H1 (cell line): ENCODE results near the gene MAP2K5. TPM values are rescaled to one million over a fixed set of nuclear protein-coding genes. Genes with fewer than 3 reads are reported as not detected.

Source experiments
- CTCF ChIA-PET: fragments of 300-600 bp; sonication (Branson Sonifier 250); formaldehyde crosslinking; loops from one replicate; lab custom pipeline; 2021; ENCODE audit not compliant: partially characterized antibody; lab: Charles Lee
- POLR2A ChIA-PET: fragments of 300-600 bp; sonication (Branson Sonifier 250); formaldehyde crosslinking; loops from one replicate; lab custom pipeline; 2021; ENCODE audit warnings: inconsistent platforms; ENCODE audit not compliant: partially characterized antibody; lab: Charles Lee
- DNase-seq, 2 experiments: peaks; one replicate each; pipeline versions ENCODE4 v3.0.0 to v3.0.0-alpha.2; 2010 to 2022; ENCODE audit warnings: low spot score in 2 of 2, low read depth in 1 of 2, mixed read lengths in 1 of 2
- FAIRE-seq: peaks from 2 replicates; lab custom pipeline; 2011; peaks lifted over from hg19 to GRCh38; lab: Jason Lieb, UNC
- H2AFZ ChIP-seq: 2 replicates; pipeline ENCODE4 v1.8.1; 2012; ENCODE audit warnings: low read length, inconsistent platforms
- H2AK5ac ChIP-seq: 2 replicates; pipeline ENCODE4 v1.6.1; 2013; ENCODE audit warnings: low read depth, low read length
- H2BK120ac ChIP-seq: replicated peaks from 2 replicates; pipeline ENCODE3; 2013; ENCODE audit warnings: low read depth, low read length, inconsistent platforms
- H2BK12ac ChIP-seq: 2 replicates; pipeline ENCODE4 v1.6.1; 2013; ENCODE audit warnings: low read depth, low read length
- H2BK15ac ChIP-seq: 2 replicates; pipeline ENCODE4 v1.6.1; 2013; ENCODE audit warnings: low read length
- H2BK20ac ChIP-seq: 2 replicates; pipeline ENCODE4 v1.6.1; 2013; ENCODE audit warnings: low read length
- H2BK5ac ChIP-seq: 2 replicates; pipeline ENCODE4 v1.6.1; 2013; ENCODE audit warnings: low read depth, low read length
- H3K14ac ChIP-seq: 2 replicates; pipeline ENCODE4 v1.6.1; 2013; ENCODE audit warnings: inconsistent platforms; ENCODE audit not compliant: insufficient read length
- H3K18ac ChIP-seq: 2 replicates; pipeline ENCODE4 v1.6.1; 2013; ENCODE audit warnings: low read length; ENCODE audit errors: extremely low read depth
- H3K23ac ChIP-seq: 2 replicates; pipeline ENCODE4 v1.6.1; 2013; ENCODE audit warnings: inconsistent platforms; ENCODE audit not compliant: insufficient read length
- H3K23me2 ChIP-seq: 2 replicates; pipeline ENCODE4 v1.6.1; 2013; ENCODE audit warnings: low read depth, low read length
- H3K27ac ChIP-seq: 2 replicates; pipeline ENCODE4 v1.6.1; 2011; ENCODE audit warnings: low read depth, low read length, inconsistent platforms
- H3K27me3 ChIP-seq, 4 experiments: replicated peaks in 1 of 4; 1 replicate in 1 of 4; 2 replicates in 3 of 4; pipeline versions ENCODE4 v1.6.1 to v1.8.1; 2011 to 2013; ENCODE audit warnings: low read length in 3 of 4, mild to moderate bottlenecking in 3 of 4, inconsistent platforms in 2 of 4, mixed read lengths in 2 of 4, moderate library complexity in 1 of 4; ENCODE audit not compliant: control insufficient read depth in 3 of 4, insufficient read depth in 3 of 4; ENCODE audit errors: extremely low read depth in 1 of 4
- H3K36me3 ChIP-seq, 4 experiments: 2 replicates each; pipeline versions ENCODE4 v1.6.1 to v1.8.1; 2011 to 2013; ENCODE audit warnings: mild to moderate bottlenecking in 4 of 4, low read length in 3 of 4, moderate library complexity in 2 of 4, control low read depth in 1 of 4, inconsistent platforms in 1 of 4; ENCODE audit not compliant: insufficient read depth in 4 of 4, control insufficient read depth in 2 of 4
- H3K4ac ChIP-seq: replicated peaks from 2 replicates; pipeline ENCODE3; 2013; ENCODE audit warnings: low read length, low read depth, mixed read lengths, inconsistent platforms; ENCODE audit not compliant: insufficient read length
- H3K4me1 ChIP-seq, 4 experiments: replicated peaks in 1 of 4; 1 replicate in 1 of 4; 2 replicates in 3 of 4; pipeline versions ENCODE4 v1.6.1 to v1.8.1; 2011 to 2013; ENCODE audit warnings: low read length in 3 of 4, inconsistent platforms in 2 of 4, mixed read lengths in 1 of 4; ENCODE audit not compliant: insufficient read depth in 4 of 4, control insufficient read depth in 3 of 4
- H3K4me2 ChIP-seq, 2 experiments: 2 replicates each; pipeline versions ENCODE4 v1.6.1 to v1.8.1; 2011 to 2013; ENCODE audit warnings: low read depth in 2 of 2, low read length in 2 of 2, control low read depth in 1 of 2, inconsistent platforms in 1 of 2, mild to moderate bottlenecking in 1 of 2; ENCODE audit not compliant: insufficient read depth in 1 of 2
- H3K4me3 ChIP-seq, 4 experiments: fragments of 200-600, 300-600 bp in 1 of 4; sonication (generic), shearing (Covaris generic), sonication (Bioruptor Twin) in 1 of 4; 2 replicates each; pipeline versions ENCODE4 v1.5.1 to v1.8.1; 2011 to 2016; ENCODE audit warnings: low read length in 4 of 4, low read depth in 3 of 4, control low read depth in 2 of 4, inconsistent platforms in 2 of 4, mild to moderate bottlenecking in 2 of 4, mixed read lengths in 1 of 4, moderate library complexity in 1 of 4; ENCODE audit not compliant: insufficient read depth in 2 of 4; ENCODE audit errors: extremely low read depth in 1 of 4
- H3K56ac ChIP-seq: replicated peaks from 2 replicates; pipeline ENCODE3; 2013; ENCODE audit warnings: low read depth, mild to moderate bottlenecking, mixed read lengths, low read length, inconsistent platforms; ENCODE audit not compliant: insufficient read length
- H3K79me1 ChIP-seq: 2 replicates; pipeline ENCODE4 v1.6.1; 2013; ENCODE audit warnings: low read depth, low read length, control low read depth
- H3K79me2 ChIP-seq, 2 experiments: 2 replicates each; pipeline versions ENCODE4 v1.6.1 to v1.8.1; 2012 to 2013; ENCODE audit warnings: low read length in 2 of 2, mild to moderate bottlenecking in 2 of 2, inconsistent platforms in 1 of 2; ENCODE audit not compliant: insufficient read depth in 2 of 2, control insufficient read depth in 1 of 2
- H3K9ac ChIP-seq, 4 experiments: replicated peaks in 1 of 4; 1 replicate in 1 of 4; 2 replicates in 3 of 4; pipeline versions ENCODE4 v1.6.1 to v1.8.1; 2011 to 2013; ENCODE audit warnings: low read depth in 3 of 4, low read length in 3 of 4, control low read depth in 2 of 4, mild to moderate bottlenecking in 2 of 4, moderate library complexity in 2 of 4, inconsistent platforms in 1 of 4; ENCODE audit errors: extremely low read depth in 1 of 4
- H3K9me3 ChIP-seq, 2 experiments: 2 replicates each; pipeline versions ENCODE4 v1.6.1 to v1.8.1; 2012 to 2013; ENCODE audit warnings: mild to moderate bottlenecking in 2 of 2, moderate library complexity in 2 of 2, control low read depth in 1 of 2, inconsistent platforms in 1 of 2, low read depth in 1 of 2, low read length in 1 of 2, mixed read lengths in 1 of 2; ENCODE audit not compliant: insufficient read depth in 2 of 2
- H4K20me1 ChIP-seq, 2 experiments: replicated peaks in 1 of 2; 2 replicates each; pipeline versions ENCODE3 to v1.8.1; 2011 to 2013; ENCODE audit warnings: inconsistent platforms in 2 of 2, low read length in 2 of 2, mild to moderate bottlenecking in 1 of 2; ENCODE audit not compliant: insufficient read depth in 2 of 2, control insufficient read depth in 1 of 2
- H4K5ac ChIP-seq: 2 replicates; pipeline ENCODE4 v1.6.1; 2013; ENCODE audit warnings: low read length, low read depth, mixed read lengths, inconsistent platforms; ENCODE audit not compliant: insufficient read length
- H4K8ac ChIP-seq: 2 replicates; pipeline ENCODE4 v1.8.0; 2013; ENCODE audit warnings: mild to moderate bottlenecking, moderate library complexity, low read length, inconsistent platforms; ENCODE audit not compliant: insufficient read depth; ENCODE audit errors: extremely low read depth
- H4K91ac ChIP-seq: replicated peaks from 2 replicates; pipeline ENCODE3; 2013; ENCODE audit warnings: low read length, mixed read lengths, inconsistent platforms; ENCODE audit not compliant: insufficient read length
- CEBPB ChIP-seq: IDR thresholded peaks from 2 replicates; pipeline ENCODE4 v1.6.1; 2012; ENCODE audit warnings: low read depth, low read length
- WGBS, 2 experiments: shearing (Covaris generic) in 1 of 2; methylation state at CpG; one replicate each; pipeline versions ENCODE4 v1.1.6 to v1.1.7; 2013 to 2015; ENCODE audit warnings: low lambda C conversion rate in 2 of 2, mixed read lengths in 2 of 2, inconsistent platforms in 1 of 2, low coverage in 1 of 2, missing lambda C conversion rate in 1 of 2; ENCODE audit not compliant: insufficient replicate concordance in 2 of 2, insufficient coverage in 1 of 2, insufficient read length in 1 of 2; ENCODE audit errors: extremely low coverage in 1 of 2, missing lambda C conversion rate in 1 of 2; 5-methylcytosine and 5-hydroxymethylcytosine counted together
- polyA plus RNA-seq, 7 experiments: library from polyadenylated mRNA; depleted of rRNA in 3 of 7; stranded (reverse) in 5 of 7; unstranded in 2 of 7; fragments of >200 nt in 5 of 7; fragments of 200-250 nt in 2 of 7; gene quantifications; 1 replicate in 5 of 7; 2 replicates in 1 of 7; 4 replicates in 1 of 7; pipeline versions ENCODE4 v1.2.1 to v1.2.3, GENCODE V29; 2011 to 2013; ENCODE audit warnings: missing spikeins in 2 of 7, mixed read lengths in 2 of 7
- total RNA-seq: library from RNA; stranded (reverse); fragmentation: NEBNext Ultra II Directional; extraction: Animal tissue kit (Norgen Biotek cat#: 25700); gene quantifications from 2 replicates; pipeline ENCODE4 v1.2.1, GENCODE V29; 2021
- TF ChIP-seq, protein P1 (sequence below): IDR thresholded peaks from 2 replicates; pipeline ENCODE4 v1.6.1; 2012; ENCODE audit warnings: low read length, inconsistent platforms

Gene MAP2K5
- total and polyA plus RNA-seq, 2 of the 8 experiments (the other 6 are each of a cell fraction or from before 2014, with no cell fraction given): 4.4 to 15.8 TPM

DNA sequence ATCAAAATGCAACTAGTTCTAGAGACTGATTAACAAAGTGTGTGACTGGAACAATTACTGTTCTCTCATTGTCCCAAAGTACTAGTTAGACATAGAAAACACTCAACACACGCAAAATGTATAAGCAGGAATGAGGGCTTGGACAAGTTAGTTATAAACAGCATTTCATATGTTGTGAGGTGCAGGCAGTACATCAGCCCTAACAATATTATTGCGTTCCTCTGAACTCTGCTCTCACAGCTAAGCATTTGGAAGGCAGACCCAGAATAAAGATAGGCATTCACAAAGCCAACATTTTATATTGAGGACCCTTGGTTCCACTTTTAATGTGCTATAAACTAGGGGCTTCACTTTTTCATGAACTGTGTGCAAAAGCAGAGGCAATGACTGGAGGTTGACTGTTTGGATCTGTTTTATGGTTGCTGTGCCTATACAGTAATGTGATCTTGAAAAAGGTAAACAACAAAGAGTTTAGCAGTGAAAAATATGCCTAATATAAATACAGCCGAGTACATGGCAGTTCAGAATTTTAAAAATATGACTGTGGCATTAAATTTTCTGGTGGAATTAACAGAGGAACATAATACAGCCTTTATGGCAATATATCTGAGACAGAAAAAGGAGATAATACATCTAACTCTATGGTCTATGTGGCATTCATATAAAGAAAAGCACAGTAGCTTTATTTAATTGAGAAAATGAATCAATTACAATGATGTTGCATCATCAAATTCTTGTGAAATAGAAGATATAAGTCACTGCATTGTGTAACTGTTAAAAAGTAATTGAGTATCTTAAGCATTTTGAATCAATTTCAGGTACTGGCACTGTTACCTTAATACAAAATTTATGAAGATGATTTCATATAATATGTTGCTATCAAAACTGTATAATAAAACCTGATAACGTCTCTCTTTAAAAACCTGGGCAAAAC is 202.8 kb downstream of the MAP2K5 start:
- Histone ChIP-seq H2AK5ac (no peak overlapping the region), H3K9me3 (no peaks in the 10 kb centered on the region), H3K4me2 (no peak overlapping the region), H2BK15ac (no peak overlapping the region), H2BK12ac (no peak overlapping the region), H3K4me1 (peaks cover 0 to 11% (median 4%) of the 10 kb centered on the region in 4 experiments; a peak in 4 of 7 replicates), H3K18ac (no peak overlapping the region), H4K5ac (no peak overlapping the region), H3K23ac (no peak overlapping the region), H3K56ac (no peak overlapping the region), H3K9ac (no peak overlapping the region), H3K27me3 (no peaks in the 10 kb centered on the region), H2BK20ac (no peak overlapping the region), H4K20me1 (no peaks in the 10 kb centered on the region), H4K8ac (no peak overlapping the region), H3K79me2 (no peaks in the 10 kb centered on the region), H2BK5ac (no peak overlapping the region), H3K36me3 (no peaks in the 10 kb centered on the region), H4K91ac (no peak overlapping the region), H3K23me2 (no peaks in the 10 kb centered on the region), H2BK120ac (no peak overlapping the region), H2AFZ (no peak overlapping the region), H3K79me1 (no peaks in the 10 kb centered on the region), H3K4me3 (no peak overlapping the region), H3K4ac (no peak overlapping the region), H3K14ac (no peak overlapping the region), H3K27ac (no peak overlapping the region)
- ChIA-PET CTCF (interaction anchor here (0.6 to 1.4 kb wide), 2 partner anchors 13 to 227 kb away, joined by 3 read pairs; no protein-coding TSS in a partner anchor), POLR2A (no interaction called here)
- WGBS, 2 experiments: 88% methylated on average over 4 of the region's 4 CpGs; no CpG with 5 or more reads in 1 of the 2 experiments
- no peak for DNase-seq
- TF ChIP-seq, protein P1, sequence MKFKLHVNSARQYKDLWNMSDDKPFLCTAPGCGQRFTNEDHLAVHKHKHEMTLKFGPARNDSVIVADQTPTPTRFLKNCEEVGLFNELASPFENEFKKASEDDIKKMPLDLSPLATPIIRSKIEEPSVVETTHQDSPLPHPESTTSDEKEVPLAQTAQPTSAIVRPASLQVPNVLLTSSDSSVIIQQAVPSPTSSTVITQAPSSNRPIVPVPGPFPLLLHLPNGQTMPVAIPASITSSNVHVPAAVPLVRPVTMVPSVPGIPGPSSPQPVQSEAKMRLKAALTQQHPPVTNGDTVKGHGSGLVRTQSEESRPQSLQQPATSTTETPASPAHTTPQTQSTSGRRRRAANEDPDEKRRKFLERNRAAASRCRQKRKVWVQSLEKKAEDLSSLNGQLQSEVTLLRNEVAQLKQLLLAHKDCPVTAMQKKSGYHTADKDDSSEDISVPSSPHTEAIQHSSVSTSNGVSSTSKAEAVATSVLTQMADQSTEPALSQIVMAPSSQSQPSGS: no peak
- peak; percentile 44; the same call in 1 of the 2 replicates for TF ChIP-seq CEBPB
- no peak for FAIRE-seq
